ENCODE measurements around the gene SLC35D3.
"Not testable (repeated sequence)": the region's sequence is repeated elsewhere in the genome, so short reads cannot be mapped to it uniquely, and the experiment has no call there.

The SLC35D3 gene, protein sequence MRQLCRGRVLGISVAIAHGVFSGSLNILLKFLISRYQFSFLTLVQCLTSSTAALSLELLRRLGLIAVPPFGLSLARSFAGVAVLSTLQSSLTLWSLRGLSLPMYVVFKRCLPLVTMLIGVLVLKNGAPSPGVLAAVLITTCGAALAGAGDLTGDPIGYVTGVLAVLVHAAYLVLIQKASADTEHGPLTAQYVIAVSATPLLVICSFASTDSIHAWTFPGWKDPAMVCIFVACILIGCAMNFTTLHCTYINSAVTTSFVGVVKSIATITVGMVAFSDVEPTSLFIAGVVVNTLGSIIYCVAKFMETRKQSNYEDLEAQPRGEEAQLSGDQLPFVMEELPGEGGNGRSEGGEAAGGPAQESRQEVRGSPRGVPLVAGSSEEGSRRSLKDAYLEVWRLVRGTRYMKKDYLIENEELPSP

DNA sequence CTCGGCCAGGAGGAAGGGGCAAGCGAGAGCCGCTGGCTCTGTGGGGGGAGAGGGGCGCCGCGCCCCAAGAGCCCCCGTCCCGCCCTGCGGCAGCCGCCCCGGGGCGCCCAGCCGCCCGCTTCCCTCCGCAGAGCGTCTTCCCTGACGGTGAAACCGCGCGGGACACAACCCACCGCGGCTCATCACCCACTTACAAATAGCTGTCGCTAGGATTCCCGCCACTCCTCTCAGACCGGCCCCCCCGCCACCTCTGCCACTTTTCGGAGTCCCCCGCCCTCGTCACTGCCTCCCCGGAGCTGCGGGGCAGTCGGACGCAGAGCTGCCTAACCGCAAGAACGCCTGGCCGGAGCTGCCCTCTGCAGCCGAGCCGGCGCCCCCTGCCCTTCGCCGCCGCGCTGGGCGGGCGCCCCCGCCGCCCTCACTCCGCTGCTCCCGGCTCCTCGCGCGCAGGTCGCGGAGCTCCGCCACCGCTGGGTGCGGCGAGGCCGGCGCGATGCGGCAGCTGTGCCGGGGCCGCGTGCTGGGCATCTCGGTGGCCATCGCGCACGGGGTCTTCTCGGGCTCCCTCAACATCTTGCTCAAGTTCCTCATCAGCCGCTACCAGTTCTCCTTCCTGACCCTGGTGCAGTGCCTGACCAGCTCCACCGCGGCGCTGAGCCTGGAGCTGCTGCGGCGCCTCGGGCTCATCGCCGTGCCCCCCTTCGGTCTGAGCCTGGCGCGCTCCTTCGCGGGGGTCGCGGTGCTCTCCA lies at the start of gene SLC35D3:
Gene SLC35D3 (plus strand): TSS at position 366 of the 749 bp plus-strand sequence. CDS start 128 bp downstream, at position 494.
- no peak for DNase-seq (ENCODE audit: low read depth)

GRCh38 chr6:136873748-136874147 lies 48.4 kb upstream of the SLC35D3 start:
- no peak for DNase-seq (ENCODE audit: low read depth)

DNA sequence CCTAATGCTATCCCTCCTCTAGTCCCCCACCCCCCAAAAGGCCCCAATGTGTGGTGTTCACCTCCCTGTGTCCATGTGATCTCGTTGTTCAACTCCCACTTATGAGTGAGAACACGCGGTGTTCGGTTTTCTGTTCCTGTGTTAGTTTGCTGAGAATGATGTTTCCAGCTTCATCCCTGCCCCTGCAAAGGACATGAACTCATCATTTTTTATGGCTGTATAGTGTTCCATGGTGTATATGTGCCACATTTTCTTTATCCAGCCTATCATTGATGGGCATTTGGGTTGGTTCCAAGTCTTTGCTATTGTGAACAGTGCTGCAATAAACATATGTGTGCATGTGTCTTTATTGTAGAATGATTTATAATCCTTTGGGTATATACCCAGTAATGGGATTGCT lies 45.6 kb upstream of the SLC35D3 start:
- not testable (repeated sequence) for DNase-seq (ENCODE audit: low read depth)

- DNase-seq (ENCODE audit: low read depth) = no peak
These were observed 41.2 kb upstream of the SLC35D3 start for GRCh38 chr6:136880748-136881460.

DNA sequence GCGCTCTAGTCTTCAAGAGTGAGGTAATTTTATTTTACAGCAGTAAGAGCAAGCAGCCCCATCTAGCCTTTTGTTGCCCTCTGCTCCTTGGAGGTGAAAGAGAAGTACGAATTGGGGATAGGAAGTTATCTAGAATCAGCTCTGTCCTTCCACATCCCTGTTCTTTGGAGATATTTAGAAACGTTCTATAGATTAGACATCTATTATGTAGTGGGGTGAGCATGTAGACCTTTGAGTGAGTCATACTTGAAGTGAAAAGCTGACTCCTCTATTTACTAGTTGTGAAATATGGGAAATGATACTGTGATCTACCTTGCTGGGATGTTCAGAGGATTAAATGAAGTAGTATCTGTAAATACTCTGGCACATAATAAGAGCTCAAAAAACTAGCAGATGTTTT lies 36.0 kb upstream of the SLC35D3 start:
- no peak for DNase-seq (ENCODE audit: low read depth)

DNA sequence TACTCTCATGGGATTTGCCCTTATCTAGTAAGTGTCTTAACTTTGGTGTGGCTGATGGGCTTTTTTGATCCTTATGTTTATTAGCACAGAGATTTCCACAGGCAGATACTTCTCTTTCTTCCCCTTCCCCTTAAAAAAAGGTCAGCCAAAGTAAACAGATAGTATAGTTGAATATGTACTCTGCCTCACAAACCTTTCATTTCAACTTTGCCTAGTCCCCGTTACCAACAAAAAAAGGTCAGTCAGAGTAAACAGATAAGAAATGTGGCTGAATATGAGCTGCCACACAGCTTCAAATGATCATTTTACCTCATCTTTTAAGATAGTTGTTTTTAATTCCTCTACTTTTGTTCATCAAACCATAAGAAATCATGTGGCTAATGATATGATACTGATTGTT lies 34.1 kb upstream of the SLC35D3 start:
- no peak for DNase-seq (ENCODE audit: low read depth)

GRCh38 chr6:136889271-136890193 lies 32.6 kb upstream of the SLC35D3 start:
- DNase-seq (ENCODE audit: low read depth) = no peak

DNA sequence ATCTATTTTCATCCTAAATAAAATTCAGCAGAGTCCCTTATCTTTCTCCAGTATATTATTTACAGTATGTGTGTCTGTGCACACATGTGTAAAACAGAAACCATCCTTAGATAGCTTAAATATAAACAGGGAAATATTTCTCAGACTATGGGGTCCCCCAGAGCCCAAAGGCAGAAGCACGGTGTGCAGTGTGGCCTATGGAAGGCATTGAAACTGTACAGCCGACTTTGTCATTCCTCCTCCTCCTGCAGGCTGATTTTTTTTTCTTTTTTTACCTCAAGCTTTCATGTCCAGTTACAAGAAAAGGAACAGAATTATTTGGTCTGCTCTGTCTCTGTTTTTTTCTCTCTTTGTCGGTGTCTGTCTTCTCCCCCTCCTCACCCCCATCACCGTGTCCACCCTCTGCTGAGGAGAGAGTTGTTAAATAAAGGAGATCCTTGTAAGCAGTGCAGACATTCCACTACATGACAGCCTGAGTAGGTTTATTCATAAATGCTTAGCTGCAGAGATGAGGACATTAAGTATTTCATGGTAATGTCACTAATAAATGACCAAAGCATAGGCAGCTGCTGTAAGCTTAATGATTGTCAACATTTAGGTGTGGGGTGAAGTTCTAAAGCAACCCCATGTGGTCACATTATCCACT lies 31.8 kb upstream of the SLC35D3 start:
- no peak for DNase-seq (ENCODE audit: low read depth)

GRCh38 chr6:136890986-136891385 lies 31.1 kb upstream of the SLC35D3 start:
- DNase-seq (ENCODE audit: low read depth) = no peak

DNA sequence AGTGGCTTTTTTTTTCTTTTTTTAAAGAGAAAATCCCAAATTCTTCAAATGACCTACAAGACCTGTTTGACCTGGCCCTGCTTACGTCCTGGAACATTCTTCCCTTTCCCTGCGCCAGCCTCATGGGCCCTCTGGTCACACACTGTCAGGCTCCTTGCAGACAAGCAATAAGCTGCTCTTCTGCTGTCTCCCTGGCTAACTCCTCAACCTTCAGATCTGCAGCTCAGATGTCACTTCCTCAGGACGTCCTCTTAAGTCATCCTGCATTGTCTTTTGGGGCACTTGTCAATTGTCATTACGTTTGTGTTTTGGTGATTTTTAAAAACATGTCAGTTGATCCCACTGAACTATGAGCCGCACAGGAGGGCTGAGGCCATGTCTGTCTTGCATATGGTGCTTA lies 28.9 kb upstream of the SLC35D3 start:
- DNase-seq (ENCODE audit: low read depth) = no peak

DNA sequence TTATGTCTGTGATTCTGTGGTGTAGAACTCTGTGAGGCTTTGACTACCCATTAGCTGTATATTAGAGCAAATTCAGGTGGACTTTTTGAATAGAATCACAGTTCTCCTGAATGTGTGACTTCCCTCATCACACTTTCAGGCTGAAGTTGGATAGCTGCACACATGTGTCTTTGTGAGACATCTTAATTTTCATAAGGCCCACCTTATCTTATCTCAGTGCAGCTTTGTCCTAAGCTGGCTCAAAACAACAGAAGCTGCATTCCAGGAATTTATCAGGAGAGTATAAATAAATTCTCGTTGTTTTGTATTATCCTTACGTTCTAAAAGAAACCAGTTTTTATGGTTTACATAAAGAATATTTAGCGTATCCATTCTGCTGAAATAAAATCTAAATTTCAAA lies 26.2 kb upstream of the SLC35D3 start:
- DNase-seq (ENCODE audit: low read depth) = no peak

GRCh38 chr6:136897071-136897470 lies 25.0 kb upstream of the SLC35D3 start:
- DNase-seq (ENCODE audit: low read depth) = no peak

GRCh38 chr6:136901212-136901784 lies 20.8 kb upstream of the SLC35D3 start:
- no peak for DNase-seq (ENCODE audit: low read depth)

DNA sequence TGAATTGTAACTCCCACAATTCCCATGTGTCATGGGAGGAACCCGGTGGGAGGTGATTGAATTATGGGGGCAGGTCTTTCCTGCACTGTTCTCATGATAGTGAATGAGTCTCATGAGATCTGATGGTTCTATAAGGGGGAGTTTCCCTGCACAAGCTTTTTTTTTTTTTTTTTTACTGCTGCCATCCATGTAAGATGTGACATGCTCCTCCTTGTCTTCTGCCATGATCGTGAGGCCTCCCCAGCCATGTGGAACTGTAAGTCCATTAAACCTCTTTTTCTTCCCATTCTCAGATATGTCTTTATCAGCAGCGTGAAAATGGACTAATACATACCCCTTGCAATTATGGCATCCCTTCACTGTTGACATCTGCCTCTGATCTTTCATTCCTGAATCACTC lies 17.6 kb upstream of the SLC35D3 start:
- not testable (repeated sequence) for DNase-seq (ENCODE audit: low read depth)

- no peak for DNase-seq (ENCODE audit: low read depth)
These were observed 7.2 kb upstream of the SLC35D3 start for GRCh38 chr6:136914947-136915346.

GRCh38 chr6:136918706-136919105 lies 3.4 kb upstream of the SLC35D3 start:
- no peak for DNase-seq (ENCODE audit: low read depth)

- no peak for DNase-seq (ENCODE audit: low read depth)
These were observed 1.9 kb upstream of the SLC35D3 start for GRCh38 chr6:136920216-136920615.

GRCh38 chr6:136920671-136921380 lies 1.3 kb upstream of the SLC35D3 start:
- DNase-seq (ENCODE audit: low read depth) = no peak

GRCh38 chr6:136921381-136921935 lies 643 bp upstream of the SLC35D3 start:
- DNase-seq (ENCODE audit: low read depth) = no peak

DNA sequence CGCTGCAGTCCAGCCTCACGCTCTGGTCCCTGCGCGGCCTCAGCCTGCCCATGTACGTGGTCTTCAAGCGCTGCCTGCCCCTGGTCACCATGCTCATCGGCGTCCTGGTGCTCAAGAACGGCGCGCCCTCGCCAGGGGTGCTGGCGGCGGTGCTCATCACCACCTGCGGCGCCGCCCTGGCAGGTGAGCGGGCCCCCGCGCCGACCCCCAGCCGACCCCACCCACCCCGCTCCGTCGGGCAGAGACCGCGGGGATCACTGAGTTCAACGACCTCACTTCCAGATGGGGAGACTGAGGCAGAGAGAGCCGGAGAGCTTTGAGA lies 545 bp downstream of the SLC35D3 start:
- DNase-seq (ENCODE audit: low read depth) = no peak
